Right lobe of liver (tissue), 6 donors: Measurements from ENCODE around the gene ELFN1. TPM values are rescaled to one million over a fixed set of nuclear protein-coding genes. Genes with fewer than 3 reads are reported as not detected.
A peak's percentile ranks its signal among the peaks of the same experiment; 100 is the strongest.

Experiments
- ATAC-seq, 4 donors: fragments of 200-7000 bp; cut with Tn5 transposase; one replicate each; pipeline ENCODE4 v1.9.1; 2020; ENCODE audit warnings: mild to moderate bottlenecking in 4 of 4, moderate library complexity in 4 of 4
- DNase-seq, 3 donors: peaks; one replicate each; pipeline ENCODE4 v3.0.0-alpha.2; 2020
- H3K27ac ChIP-seq, 3 donors: fragments of 200-600 bp; one replicate each; pipeline ENCODE4 v1.8.0; 2022
- H3K27me3 ChIP-seq, 2 donors: fragments of 200-600 bp; one replicate each; pipeline ENCODE4 v1.8.0; 2022
- H3K36me3 ChIP-seq, 4 donors: fragments of 200-600 bp; sonication (generic) in 1 of 4; one replicate each; pipeline versions ENCODE4 v1.5.1 to v1.8.0; 2017 to 2022; ENCODE audit warnings: control low read depth in 1 of 4
- H3K4me1 ChIP-seq, 4 donors: fragments of 200-600 bp; sonication (generic) in 1 of 4; one replicate each; pipeline versions ENCODE4 v1.5.1 to v1.8.0; 2017 to 2022; ENCODE audit warnings: control low read depth in 1 of 4
- H3K4me3 ChIP-seq, 3 donors: fragments of 200-600 bp; one replicate each; pipeline ENCODE4 v1.8.0; 2022
- H3K9me3 ChIP-seq, 4 donors: fragments of 200-600 bp; sonication (generic) in 1 of 4; one replicate each; pipeline versions ENCODE4 v1.5.1 to v1.8.0; 2017 to 2022; ENCODE audit warnings: control low read depth in 1 of 4
- CTCF ChIP-seq, 4 donors: fragments of 200-600 bp in 3 of 4; fragments of 450-650 bp in 1 of 4; IDR thresholded peaks; one replicate each; pipeline versions ENCODE4 v1.5.1 to v1.8.0; 2016 to 2022; ENCODE audit warnings: antibody characterized with exemption in 4 of 4, mild to moderate bottlenecking in 2 of 4
- POLR2A ChIP-seq: fragments of 450-650 bp; IDR thresholded peaks from one replicate; pipeline ENCODE4 v1.6.1; 2017; ENCODE audit warnings: antibody characterized with exemption, mild to moderate bottlenecking
- WGBS: methylation state at CpG from one replicate; pipeline ENCODE4 v1.1.6; 2018; ENCODE audit warnings: low coverage, low lambda C conversion rate; ENCODE audit not compliant: insufficient coverage; ENCODE audit errors: missing lambda C conversion rate; 5-methylcytosine and 5-hydroxymethylcytosine counted together
- intact Hi-C, 2 donors: fragments of 100-400 bp; cut with DNase I; formaldehyde crosslinking; loops; one replicate each; pipeline versions ENCODE4 v1.11.2 to v1.14.1; 2022
- total RNA-seq, 6 experiments: library from RNA; depleted of rRNA in 2 of 6; stranded (reverse); fragments of >200 nt in 2 of 6; fragmentation: NEBNext Ultra II Directional in 3 of 6; extraction: Animal tissue kit (Norgen Biotek cat#: 25700) in 3 of 6; gene quantifications; one replicate each; pipeline versions ENCODE4 v1.1.0 to v1.2.4, GENCODE V29; 2016 to 2023
- donor health status: DM: no; HTN: yes; CAD: no.
- donor health status: DM: no; HTN: no; CAD: no.
- donor health status: DM: no; HTN: no; CAD: no.
- donor health status: DM: no; HTN: yes; CAD: no.
- donor health status: DM: no; HTN: yes; CAD: no.

Gene ELFN1
- total RNA-seq, 6 experiments from 2014 or later: 5.4 to 13.0 (median 7.5) TPM

- peak in 1 of 3 donors; percentile 27 for DNase-seq
- H3K27ac ChIP-seq: no peak overlapping the region
- no peak for TF ChIP-seq CTCF (IDR thresholded peaks at IDR 0.05)
- TF ChIP-seq POLR2A: no peak
- H3K36me3 ChIP-seq: no peaks in the 10 kb centered on the region
- no peaks in the 10 kb centered on the region for H3K4me1 ChIP-seq
- no peaks in the 10 kb centered on the region for H3K27me3 ChIP-seq
- WGBS: 63% methylated on average over 9 of the region's 9 CpGs
- H3K9me3 ChIP-seq: peaks cover 0 to 5% (median 2%) of the 10 kb centered on the region in 4 donors
- intact Hi-C loops: no loop called here
- no peak overlapping the region for H3K4me3 ChIP-seq
- ATAC-seq: no peak
These were observed 28.1 kb downstream of the ELFN1 start for GRCh38 chr7:1698201-1698600.

GRCh38 chr7:1698951-1699350 lies 28.9 kb downstream of the ELFN1 start:
- Histone ChIP-seq H3K9me3 (peaks cover 0 to 5% (median 2%) of the 10 kb centered on the region in 4 donors), H3K36me3 (no peaks in the 10 kb centered on the region), H3K4me3 (no peak overlapping the region), H3K27ac (no peak overlapping the region), H3K27me3 (no peaks in the 10 kb centered on the region), H3K4me1 (no peaks in the 10 kb centered on the region)
- TF ChIP-seq POLR2A (no peak), CTCF (IDR thresholded peaks at IDR 0.05) (no peak)
- DNase-seq (no peak), ATAC-seq (no peak)
- intact Hi-C loops: no loop called here
- WGBS: 97% methylated on average over 6 of the region's 6 CpGs

- WGBS: 82% methylated on average over 8 of the region's 11 CpGs
- TF ChIP-seq CTCF (IDR thresholded peaks at IDR 0.05) (no peak), POLR2A (no peak)
- Histone ChIP-seq H3K27me3 (no peaks in the 10 kb centered on the region), H3K27ac (no peak overlapping the region), H3K9me3 (peaks cover 0 to 5% (median 2%) of the 10 kb centered on the region in 4 donors), H3K4me3 (no peak overlapping the region), H3K4me1 (peaks cover 0 to 5% (median 0%) of the 10 kb centered on the region in 4 donors), H3K36me3 (no peaks in the 10 kb centered on the region)
- DNase-seq: peak in 1 of 3 donors; percentile 21
- intact Hi-C loops: no loop called here
- no peak for ATAC-seq
These were observed 30.0 kb downstream of the ELFN1 start for GRCh38 chr7:1700086-1700485.

GRCh38 chr7:1700536-1701333 lies 30.7 kb downstream of the ELFN1 start:
- Histone ChIP-seq H3K4me3 (no peak overlapping the region), H3K36me3 (no peaks in the 10 kb centered on the region), H3K4me1 (peaks cover 0 to 5% (median 0%) of the 10 kb centered on the region in 4 donors), H3K9me3 (peaks cover 0 to 5% (median 2%) of the 10 kb centered on the region in 4 donors), H3K27ac (no peak overlapping the region), H3K27me3 (no peaks in the 10 kb centered on the region)
- TF ChIP-seq POLR2A (no peak), CTCF (IDR thresholded peaks at IDR 0.05) (no peak)
- intact Hi-C loops: no loop called here
- ATAC-seq (no peak), DNase-seq (peak in 1 of 3 donors; percentile 35)
- WGBS: 96% methylated on average over 27 of the region's 27 CpGs
